Measurements from ENCODE around the gene ABCC6.

GRCh38 chr16:16151315-16151714, 72.0 kb downstream of the ABCC6 start:
- TF ChIP-seq, protein P1, sequence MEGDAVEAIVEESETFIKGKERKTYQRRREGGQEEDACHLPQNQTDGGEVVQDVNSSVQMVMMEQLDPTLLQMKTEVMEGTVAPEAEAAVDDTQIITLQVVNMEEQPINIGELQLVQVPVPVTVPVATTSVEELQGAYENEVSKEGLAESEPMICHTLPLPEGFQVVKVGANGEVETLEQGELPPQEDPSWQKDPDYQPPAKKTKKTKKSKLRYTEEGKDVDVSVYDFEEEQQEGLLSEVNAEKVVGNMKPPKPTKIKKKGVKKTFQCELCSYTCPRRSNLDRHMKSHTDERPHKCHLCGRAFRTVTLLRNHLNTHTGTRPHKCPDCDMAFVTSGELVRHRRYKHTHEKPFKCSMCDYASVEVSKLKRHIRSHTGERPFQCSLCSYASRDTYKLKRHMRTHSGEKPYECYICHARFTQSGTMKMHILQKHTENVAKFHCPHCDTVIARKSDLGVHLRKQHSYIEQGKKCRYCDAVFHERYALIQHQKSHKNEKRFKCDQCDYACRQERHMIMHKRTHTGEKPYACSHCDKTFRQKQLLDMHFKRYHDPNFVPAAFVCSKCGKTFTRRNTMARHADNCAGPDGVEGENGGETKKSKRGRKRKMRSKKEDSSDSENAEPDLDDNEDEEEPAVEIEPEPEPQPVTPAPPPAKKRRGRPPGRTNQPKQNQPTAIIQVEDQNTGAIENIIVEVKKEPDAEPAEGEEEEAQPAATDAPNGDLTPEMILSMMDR (IDR thresholded peaks at IDR 0.05): no peak
- no peak for TF ChIP-seq EP300 (IDR thresholded peaks at IDR 0.05)
